Measurements from ENCODE around the gene UACA. TPM values are rescaled to one million over a fixed set of nuclear protein-coding genes. Genes with fewer than 3 reads are reported as not detected.
A peak's percentile ranks its signal among the peaks of the same experiment; 100 is the strongest.

The UACA gene
- total RNA-seq, 4 donors from 2014 or later = 35.9 to 78.9 (median 50.5) TPM

GRCh38 chr15:70717237-70717793 lies 46.0 kb downstream of the UACA start:
- H3K4me1 ChIP-seq = peaks cover 3 to 84% (median 33%) of the 10 kb centered on the region in 3 donors
- no peaks in the 10 kb centered on the region for H3K27me3 ChIP-seq

GRCh38 chr15:70715840-70716485 lies 47.4 kb downstream of the UACA start:
- H3K27me3 ChIP-seq = no peaks in the 10 kb centered on the region
- peak overlapping the region in 3 of 4 donors; percentile 38 to 72 (median 71) for H3K27ac ChIP-seq
- ATAC-seq = no peak
- TF ChIP-seq POLR2A (IDR thresholded peaks at IDR 0.05) (no peak), EP300 (IDR thresholded peaks at IDR 0.05) (no peak), CTCF (IDR thresholded peaks at IDR 0.05) (no peak), POLR2AphosphoS5 (IDR thresholded peaks at IDR 0.05) (no peak)
- H3K36me3 ChIP-seq = no peaks in the 10 kb centered on the region
- no peaks in the 10 kb centered on the region for H3K9me3 ChIP-seq
- H3K4me1 ChIP-seq = peaks cover 3 to 84% (median 33%) of the 10 kb centered on the region in 3 donors
- no peak overlapping the region for H3K4me3 ChIP-seq
- 26 to 79% methylated on average over 4 of the region's 6 CpGs for WGBS, 2 donors (ENCODE audit: low coverage in 1 of 2)

More at GRCh38 chr15:70717237-70717793, 46.0 kb downstream of the UACA start:
- TF ChIP-seq POLR2A (IDR thresholded peaks at IDR 0.05) (no peak), EP300 (IDR thresholded peaks at IDR 0.05) (no peak), CTCF (IDR thresholded peaks at IDR 0.05) (no peak), POLR2AphosphoS5 (IDR thresholded peaks at IDR 0.05) (no peak)
- H3K36me3 ChIP-seq = no peaks in the 10 kb centered on the region
- H3K27ac ChIP-seq = peak overlapping the region in 3 of 4 donors; percentile 60 to 72 (median 61)
- ATAC-seq = no peak
- H3K4me3 ChIP-seq = no peak overlapping the region
- H3K9me3 ChIP-seq = no peaks in the 10 kb centered on the region

GRCh38 chr15:70714565-70714964 lies 48.8 kb downstream of the UACA start:
- H3K36me3 ChIP-seq = no peaks in the 10 kb centered on the region
- WGBS, 2 donors (ENCODE audit: low coverage in 1 of 2) = 4 to 14% methylated on average over 2 to 3 of the region's 3 CpGs
- H3K4me3 ChIP-seq = no peak overlapping the region
- peak overlapping the region; percentile 64 to 72 (median 71) for H3K27ac ChIP-seq
- ATAC-seq = no peak
- H3K4me1 ChIP-seq = peaks cover 3 to 73% (median 33%) of the 10 kb centered on the region in 3 donors
- TF ChIP-seq CTCF (IDR thresholded peaks at IDR 0.05) = no peak
- H3K9me3 ChIP-seq = no peaks in the 10 kb centered on the region
- no peaks in the 10 kb centered on the region for H3K27me3 ChIP-seq

GRCh38 chr15:70714015-70714414 lies 49.3 kb downstream of the UACA start:
- peak overlapping the region in 1 of 2 donors; percentile 10 for H3K4me3 ChIP-seq
- peak; percentile 54 for ATAC-seq
- no peaks in the 10 kb centered on the region for H3K9me3 ChIP-seq
- peaks cover 3 to 71% (median 33%) of the 10 kb centered on the region in 3 donors for H3K4me1 ChIP-seq
- no peaks in the 10 kb centered on the region for H3K27me3 ChIP-seq
- no peaks in the 10 kb centered on the region for H3K36me3 ChIP-seq
- WGBS, 2 donors (ENCODE audit: low coverage in 1 of 2) = 12 to 13% methylated on average over 2 of the region's 2 CpGs
- H3K27ac ChIP-seq = peak overlapping the region; percentile 64 to 72 (median 71)
- TF ChIP-seq POLR2A (IDR thresholded peaks at IDR 0.05) = no peak
- peak; percentile 13 for TF ChIP-seq POLR2AphosphoS5 (IDR thresholded peaks at IDR 0.05)
- no peak for TF ChIP-seq EP300 (IDR thresholded peaks at IDR 0.05)
- no peak for TF ChIP-seq CTCF (IDR thresholded peaks at IDR 0.05)

- H3K27ac ChIP-seq = peak overlapping the region in 3 of 4 donors; percentile 5 to 72 (median 23)
- no peak for ATAC-seq
- 75 to 100% methylated on average over 1 to 3 of the region's 3 CpGs for WGBS, 2 donors (ENCODE audit: low coverage in 1 of 2)
- no peaks in the 10 kb centered on the region for H3K36me3 ChIP-seq
- TF ChIP-seq EP300 (IDR thresholded peaks at IDR 0.05) = no peak
- TF ChIP-seq POLR2A (IDR thresholded peaks at IDR 0.05) = no peak
- no peak for TF ChIP-seq POLR2AphosphoS5 (IDR thresholded peaks at IDR 0.05)
- TF ChIP-seq CTCF (IDR thresholded peaks at IDR 0.05) = no peak
- H3K4me1 ChIP-seq = peaks cover 3 to 53% (median 28%) of the 10 kb centered on the region in 3 donors
- no peaks in the 10 kb centered on the region for H3K9me3 ChIP-seq
- H3K4me3 ChIP-seq = no peak overlapping the region
- no peaks in the 10 kb centered on the region for H3K27me3 ChIP-seq
These were observed 51.1 kb downstream of the UACA start for GRCh38 chr15:70712271-70712670.
